Fibroblast of pulmonary artery (primary cell): ENCODE data around the gene TMPRSS7.

Experiments
- DNase-seq: peaks from one replicate; pipeline ENCODE4 v3.0.0-alpha.2; 2010; ENCODE audit warnings: low read depth
- H3K4me3 ChIP-seq: replicated peaks from 2 replicates; pipeline ENCODE4 v1.5.1; 2011; ENCODE audit warnings: low read depth, mild to moderate bottlenecking, control low read depth, low read length, moderate library complexity
- CTCF ChIP-seq: IDR thresholded peaks from 2 replicates; pipeline ENCODE4 v1.5.1; 2011; ENCODE audit warnings: mild to moderate bottlenecking, control low read depth, low read length, inconsistent platforms; ENCODE audit errors: missing control alignments

The TMPRSS7 gene

DNA sequence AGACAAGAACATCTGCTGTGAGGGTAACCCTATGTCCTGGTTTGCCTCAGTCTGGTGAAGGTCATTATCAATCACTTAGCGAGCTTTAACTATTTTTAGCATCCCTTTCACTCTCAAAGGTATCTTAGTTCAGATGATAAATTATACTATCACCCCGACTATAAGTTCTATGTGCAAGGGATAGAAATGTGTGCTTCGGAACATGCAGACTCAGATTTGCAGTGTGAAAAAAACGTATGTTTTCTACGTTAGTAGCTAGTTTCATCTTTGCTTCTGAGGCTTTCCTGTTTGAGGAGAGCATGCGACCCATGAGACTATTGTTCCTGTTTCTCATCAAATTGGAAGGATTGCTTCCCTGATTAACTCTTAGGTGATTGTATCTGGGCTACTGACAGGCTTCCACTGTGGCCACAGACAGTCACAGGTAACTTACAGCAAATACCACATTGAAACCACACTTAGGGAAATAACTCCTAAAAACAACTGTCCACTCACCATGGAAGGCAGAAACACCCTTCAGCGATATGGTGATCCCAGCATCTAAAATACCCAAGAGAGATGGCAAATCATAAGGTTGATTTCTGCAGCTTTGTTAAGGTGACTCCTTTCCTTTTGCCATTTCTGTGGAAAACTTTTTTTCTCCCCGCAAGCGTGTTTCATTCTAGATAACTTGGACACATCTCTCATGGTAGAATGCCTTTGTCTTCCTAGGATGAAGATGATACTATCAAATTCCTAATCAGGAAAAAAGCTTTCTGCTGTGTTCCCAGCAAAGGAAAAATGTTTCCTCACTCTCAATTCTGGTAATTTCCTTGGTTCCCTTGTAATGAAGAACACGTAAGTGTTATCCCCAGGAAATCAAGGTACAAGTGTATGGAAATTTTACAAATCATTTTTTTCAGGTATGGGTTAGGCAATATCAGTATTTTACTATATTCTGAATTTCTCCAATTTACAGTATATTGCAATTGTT is 93.3 kb downstream of the TMPRSS7 start:
- no peak for DNase-seq
- no peak for TF ChIP-seq CTCF
- H3K4me3 ChIP-seq = no peak overlapping the region

DNA sequence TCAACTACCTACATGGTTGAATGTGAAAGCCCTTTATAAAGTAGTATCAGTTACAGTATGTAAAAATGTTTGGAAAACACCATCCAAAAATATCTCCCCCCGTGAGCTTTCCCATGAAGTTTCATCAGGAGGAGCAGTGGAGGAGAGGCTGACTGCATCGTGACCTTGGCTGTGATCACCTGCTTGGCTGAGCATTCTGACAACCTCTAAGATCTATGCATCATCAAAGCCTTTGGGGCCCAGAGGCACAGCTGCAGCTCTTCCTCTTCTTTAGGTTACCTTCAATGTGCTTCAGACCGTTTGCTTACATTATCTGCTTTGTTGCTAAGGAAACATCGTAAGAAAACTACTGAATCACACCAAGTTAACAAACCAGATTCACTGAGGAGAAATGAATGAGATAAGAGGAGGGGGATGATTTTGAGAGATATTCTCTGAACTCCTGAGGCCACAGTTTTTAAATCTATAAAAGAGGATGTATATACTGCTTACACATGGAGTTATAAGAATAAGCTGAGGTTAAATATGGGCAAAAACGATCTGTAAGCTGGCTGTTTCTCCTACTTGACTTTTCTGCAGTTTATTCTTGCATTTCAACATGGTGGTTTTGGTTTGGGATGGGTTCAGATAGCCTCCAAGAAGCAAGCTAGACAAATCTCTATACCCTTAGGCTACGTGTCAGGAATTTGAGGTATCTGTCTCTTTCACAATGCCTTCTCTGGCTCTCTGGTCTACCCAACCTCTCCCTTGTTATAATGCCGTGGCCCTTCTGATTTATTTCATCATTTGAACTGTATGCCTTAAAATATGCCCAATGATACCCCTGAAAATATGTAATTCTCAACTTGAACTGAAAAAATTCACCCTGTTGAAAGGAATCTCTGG is 94.5 kb downstream of the TMPRSS7 start:
- TF ChIP-seq CTCF = no peak
- DNase-seq = peak; percentile 10
- H3K4me3 ChIP-seq = no peak overlapping the region

DNA sequence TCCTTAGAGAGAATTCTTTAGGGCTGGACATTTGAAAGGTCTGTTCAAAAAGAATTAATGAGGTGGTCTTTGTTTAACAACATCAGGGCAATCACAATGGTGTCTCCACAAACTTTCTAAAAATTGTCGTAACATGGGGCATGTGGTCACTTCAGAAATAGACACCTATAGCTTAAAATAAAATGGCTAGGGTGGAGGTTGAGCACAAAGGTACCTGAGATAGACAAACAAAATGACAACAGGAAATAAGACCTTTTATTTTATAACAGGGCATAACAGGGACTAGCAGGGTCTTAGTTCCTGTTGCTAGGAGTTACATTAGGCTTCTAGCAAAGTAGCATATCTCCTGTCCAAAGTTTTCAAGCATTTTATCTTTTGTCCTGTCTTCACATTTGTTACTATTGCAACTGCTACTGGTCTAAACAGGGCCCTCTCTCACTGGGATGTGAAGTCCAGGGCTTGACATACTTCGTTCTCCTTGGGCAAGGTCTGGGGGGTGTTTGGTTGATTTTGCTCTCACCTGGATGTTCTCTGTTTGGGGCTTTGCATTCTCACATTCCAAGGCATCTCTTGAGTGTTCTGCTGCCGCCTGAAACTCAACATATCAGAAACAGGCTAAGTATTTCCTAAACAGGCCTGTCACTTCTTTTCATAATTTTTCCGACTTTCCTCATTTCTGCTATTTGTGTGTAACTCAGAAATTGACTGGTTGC is 95.5 kb downstream of the TMPRSS7 start:
- no peak overlapping the region for H3K4me3 ChIP-seq
- TF ChIP-seq CTCF = no peak
- no peak for DNase-seq

DNA sequence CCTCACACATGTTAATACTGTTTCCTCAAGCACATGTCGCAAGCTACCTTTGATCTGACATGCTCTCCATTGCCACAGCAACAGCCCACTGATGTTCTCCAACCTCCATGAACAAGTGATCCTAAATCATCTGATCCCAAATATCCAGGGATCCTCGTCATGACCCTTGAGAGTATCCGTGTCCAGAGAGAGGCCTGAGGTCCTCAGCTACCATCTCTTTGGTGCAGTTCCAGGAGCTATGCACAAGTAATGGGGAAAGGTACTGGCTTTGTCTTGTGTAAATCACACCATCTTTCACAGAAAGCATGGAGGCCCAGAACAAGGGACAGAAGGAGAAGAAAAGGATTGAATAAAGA is 96.1 kb downstream of the TMPRSS7 start:
- H3K4me3 ChIP-seq = no peak overlapping the region
- no peak for TF ChIP-seq CTCF
- DNase-seq = no peak
